Endothelial cell of umbilical vein (primary cell): Measurements from ENCODE around the gene ARHGEF28. TPM values are rescaled to one million over a fixed set of nuclear protein-coding genes. Genes with fewer than 3 reads are reported as not detected.
A peak's percentile ranks its signal among the peaks of the same experiment; 100 is the strongest.

Experiments
- BruUV-seq: library from RNA; stranded (reverse); fragments of 400-500 nt; replicated peaks from 2 replicates; lab custom pipeline; 2021; lab: Mats Ljungman, UMichigan
- CTCF ChIA-PET: fragments of 300-600, 350-600 bp; sonication (Branson Sonifier 250); formaldehyde crosslinking; loops from one replicate; lab custom pipeline; 2021; ENCODE audit warnings: antibody characterized with exemption, inconsistent platforms; lab: Charles Lee
- POLR2A ChIA-PET: fragments of 300-600, 350-600 bp; sonication (Branson Sonifier 250); formaldehyde crosslinking; loops from one replicate; lab custom pipeline; 2021; ENCODE audit warnings: antibody characterized with exemption, inconsistent platforms; lab: Charles Lee
- DNase-seq: peaks from one replicate; pipeline ENCODE4 v3.0.0-alpha.2; 2011; ENCODE audit warnings: low read depth, low spot score
- FAIRE-seq: peaks from 2 replicates; lab custom pipeline; 2011; peaks lifted over from hg19 to GRCh38; lab: Jason Lieb, UNC
- H2AFZ ChIP-seq: 2 replicates; pipeline ENCODE4 v1.6.0; 2012; ENCODE audit warnings: low read depth, low read length, control low read depth, inconsistent platforms
- H3K27ac ChIP-seq: 2 replicates; pipeline ENCODE4 v1.5.1; 2011; ENCODE audit warnings: low read depth, mild to moderate bottlenecking, control low read depth, low read length, moderate library complexity; ENCODE audit not compliant: insufficient read depth
- H3K27me3 ChIP-seq, 2 experiments: 2 replicates each; pipeline versions ENCODE4 v1.6.0 to v1.6.1; 2011; ENCODE audit warnings: low read length in 2 of 2, mixed read lengths in 1 of 2; ENCODE audit not compliant: control insufficient read depth in 2 of 2, insufficient read depth in 2 of 2
- H3K36me3 ChIP-seq, 2 experiments: 2 replicates in 1 of 2; 3 replicates in 1 of 2; pipeline ENCODE4 v1.5.1; 2011; ENCODE audit warnings: low read length in 2 of 2, mild to moderate bottlenecking in 1 of 2, moderate library complexity in 1 of 2; ENCODE audit not compliant: control insufficient read depth in 2 of 2, insufficient read depth in 2 of 2; ENCODE audit errors: extremely low read depth in 1 of 2
- H3K4me1 ChIP-seq: 3 replicates; pipeline ENCODE4 v1.5.1; 2011; ENCODE audit warnings: mild to moderate bottlenecking, low read length; ENCODE audit not compliant: control insufficient read depth, insufficient read depth; ENCODE audit errors: extremely low read depth
- H3K4me2 ChIP-seq: 2 replicates; pipeline ENCODE4 v1.6.1; 2011; ENCODE audit warnings: low read length, control low read depth, mixed read lengths; ENCODE audit not compliant: insufficient read depth
- H3K4me3 ChIP-seq, 3 experiments: fragments of 200-600 bp in 1 of 3; sonication (generic), shearing (Covaris generic) in 1 of 3; replicated peaks in 1 of 3; 2 replicates each; pipeline ENCODE4 v1.5.1; 2011 to 2016; ENCODE audit warnings: control low read depth in 3 of 3, low read length in 3 of 3, mild to moderate bottlenecking in 2 of 3, inconsistent platforms in 1 of 3, low read depth in 1 of 3, moderate library complexity in 1 of 3; ENCODE audit not compliant: insufficient read depth in 1 of 3
- H3K79me2 ChIP-seq: 2 replicates; pipeline ENCODE4 v1.6.0; 2012; ENCODE audit warnings: low read length, inconsistent platforms; ENCODE audit not compliant: control insufficient read depth, insufficient read depth
- H3K9ac ChIP-seq: replicated peaks from 2 replicates; pipeline ENCODE3; 2011; ENCODE audit warnings: low read length, control low read depth; ENCODE audit not compliant: insufficient read depth; ENCODE audit errors: extremely low read depth
- H3K9me1 ChIP-seq: replicated peaks from 3 replicates; pipeline ENCODE4 v1.6.0; 2011; ENCODE audit warnings: mild to moderate bottlenecking, low read length; ENCODE audit not compliant: control insufficient read depth, insufficient read depth; ENCODE audit errors: extremely low read depth
- H3K9me3 ChIP-seq: replicated peaks from 2 replicates; pipeline ENCODE4 v1.5.1; 2012; ENCODE audit warnings: low read length, inconsistent platforms; ENCODE audit not compliant: control insufficient read depth, insufficient read depth
- H4K20me1 ChIP-seq: replicated peaks from 2 replicates; pipeline ENCODE3; 2011; ENCODE audit warnings: mild to moderate bottlenecking, low read length; ENCODE audit not compliant: control insufficient read depth, insufficient read depth; ENCODE audit errors: extremely low read depth
- EZH2 ChIP-seq: IDR thresholded peaks from 2 replicates; pipeline ENCODE4 v1.6.1; 2012; ENCODE audit warnings: borderline replicate concordance, low read depth, mild to moderate bottlenecking, moderate library complexity, low read length, inconsistent platforms; ENCODE audit not compliant: severe bottlenecking
- FOS ChIP-seq: IDR thresholded peaks from 2 replicates; pipeline ENCODE4 v1.6.1; 2011; ENCODE audit warnings: mild to moderate bottlenecking, low read length, moderate library complexity, borderline replicate concordance; ENCODE audit not compliant: insufficient read depth
- GATA2 ChIP-seq: IDR thresholded peaks from 2 replicates; pipeline ENCODE4 v1.7.0; 2011; ENCODE audit warnings: low read depth, mild to moderate bottlenecking, moderate library complexity, mixed read lengths, low read length; ENCODE audit not compliant: insufficient read length, insufficient read depth
- JUN ChIP-seq: IDR thresholded peaks from 2 replicates; pipeline ENCODE4 v1.6.1; 2011; ENCODE audit warnings: borderline replicate concordance, low read depth; ENCODE audit not compliant: insufficient read length, insufficient read depth
- MYC ChIP-seq: IDR thresholded peaks from one replicate; pipeline ENCODE4 v1.6.1; 2011; ENCODE audit warnings: mild to moderate bottlenecking, low read depth, low read length
- POLR2A ChIP-seq: IDR thresholded peaks from 2 replicates; pipeline ENCODE4 v1.6.1; 2012; ENCODE audit warnings: low read depth, mild to moderate bottlenecking, control low read depth, low read length
- POLR2AphosphoS5 ChIP-seq: IDR thresholded peaks from 2 replicates; pipeline ENCODE4 v1.6.1; 2012; ENCODE audit warnings: low read depth, mild to moderate bottlenecking, control low read depth, low read length, moderate library complexity; ENCODE audit not compliant: insufficient read depth
- dilution Hi-C: fragments of 300-500 bp; cut with MboI; formaldehyde crosslinking; loops from one replicate; pipeline ENCODE4 v1.15.0; 2019; ENCODE audit warnings: low sequenced_read_pairs; ENCODE audit not compliant: extremely low pct_ligation_motif_present
- intact Hi-C: fragments of 100-400 bp; cut with micrococcal nuclease; formaldehyde crosslinking; loops from one replicate; pipeline ENCODE4 v1.10.0; 2022
- polyA plus RNA-seq, 4 experiments: library from polyadenylated mRNA; depleted of rRNA in 3 of 4; stranded (reverse) in 3 of 4; unstranded in 1 of 4; fragments of >200 nt; gene quantifications; 2 replicates each; pipeline versions ENCODE4 v1.2.1 to v1.2.3, GENCODE V29; 2011 to 2012; ENCODE audit warnings: missing spikeins in 1 of 4
- total RNA-seq: library from RNA; stranded (reverse); gene quantifications from 2 replicates; pipeline ENCODE4 v1.2.3, GENCODE V29; 2021
- TF ChIP-seq, protein P1 (sequence below), 2 donors: IDR thresholded peaks; 1 replicate in 1 of 2; 2 replicates in 1 of 2; pipeline ENCODE4 v1.5.1; 2011; ENCODE audit warnings: low read length in 2 of 2, mild to moderate bottlenecking in 2 of 2, moderate library complexity in 2 of 2, control low read depth in 1 of 2, inconsistent platforms in 1 of 2, low read depth in 1 of 2; ENCODE audit not compliant: insufficient read depth in 1 of 2; ENCODE audit errors: extremely low read depth in 1 of 2
- TF ChIP-seq, protein P2 (sequence below): IDR thresholded peaks from 2 replicates; pipeline ENCODE4 v1.6.1; 2011; ENCODE audit not compliant: insufficient read depth, insufficient read length

Gene ARHGEF28
- total and polyA plus RNA-seq, 2 donors (not counting 3 experiments of a cell fraction or from before 2014, with no cell fraction given), result 29.5 to 108 TPM

DNA sequence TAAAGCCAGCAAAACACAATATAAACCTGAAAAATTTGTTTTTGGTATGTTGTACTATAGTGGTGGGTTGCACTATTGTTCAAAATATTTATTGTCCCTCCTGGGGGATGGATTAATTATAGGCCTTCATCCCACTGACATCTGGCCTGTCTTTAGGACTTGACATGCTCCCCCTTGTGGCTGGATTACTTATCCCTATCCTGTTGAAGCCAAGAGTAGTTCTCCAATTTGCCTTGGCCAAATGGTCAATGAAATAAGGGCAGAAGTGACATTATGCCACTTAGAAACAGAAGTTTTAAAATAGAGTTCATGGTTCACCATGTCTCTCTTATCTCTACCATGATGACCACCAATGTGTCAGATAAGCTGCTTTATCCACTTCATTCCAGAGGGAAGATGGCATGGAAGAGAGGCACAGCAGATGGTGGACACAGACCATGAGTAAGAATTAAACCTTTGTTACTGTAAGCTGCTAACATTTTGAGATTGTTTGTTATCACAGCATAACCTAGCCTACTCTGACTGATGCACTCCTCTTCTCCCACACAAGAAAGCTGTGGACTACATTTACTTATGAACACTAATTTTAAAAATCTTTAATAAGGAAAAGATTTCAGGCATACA is 29.2 kb upstream of the ARHGEF28 start:
- no peaks in the 10 kb centered on the region for H3K27me3 ChIP-seq
- FAIRE-seq (no peak), DNase-seq (peak; percentile 39)
- intact Hi-C loops (loop anchor here (10.0 kb wide), 1 partner anchor 258 kb away; no protein-coding TSS in a partner anchor), dilution Hi-C loops (no loop called here)
- no peak overlapping the region for H3K4me3 ChIP-seq
- no peaks in the 10 kb centered on the region for H3K79me2 ChIP-seq
- H3K9me1 ChIP-seq, result no peaks in the 10 kb centered on the region
- no peak overlapping the region for H3K4me2 ChIP-seq
- POLR2A ChIA-PET, result no interaction called here
- no peaks in the 10 kb centered on the region for H4K20me1 ChIP-seq
- no peaks in the 10 kb centered on the region for H3K36me3 ChIP-seq
- no peak overlapping the region for H3K9ac ChIP-seq
- H3K4me1 ChIP-seq, result peaks cover 12% of the 10 kb centered on the region
- TF ChIP-seq FOS (no peak), GATA2 (no peak)
- TF ChIP-seq, protein P1, sequence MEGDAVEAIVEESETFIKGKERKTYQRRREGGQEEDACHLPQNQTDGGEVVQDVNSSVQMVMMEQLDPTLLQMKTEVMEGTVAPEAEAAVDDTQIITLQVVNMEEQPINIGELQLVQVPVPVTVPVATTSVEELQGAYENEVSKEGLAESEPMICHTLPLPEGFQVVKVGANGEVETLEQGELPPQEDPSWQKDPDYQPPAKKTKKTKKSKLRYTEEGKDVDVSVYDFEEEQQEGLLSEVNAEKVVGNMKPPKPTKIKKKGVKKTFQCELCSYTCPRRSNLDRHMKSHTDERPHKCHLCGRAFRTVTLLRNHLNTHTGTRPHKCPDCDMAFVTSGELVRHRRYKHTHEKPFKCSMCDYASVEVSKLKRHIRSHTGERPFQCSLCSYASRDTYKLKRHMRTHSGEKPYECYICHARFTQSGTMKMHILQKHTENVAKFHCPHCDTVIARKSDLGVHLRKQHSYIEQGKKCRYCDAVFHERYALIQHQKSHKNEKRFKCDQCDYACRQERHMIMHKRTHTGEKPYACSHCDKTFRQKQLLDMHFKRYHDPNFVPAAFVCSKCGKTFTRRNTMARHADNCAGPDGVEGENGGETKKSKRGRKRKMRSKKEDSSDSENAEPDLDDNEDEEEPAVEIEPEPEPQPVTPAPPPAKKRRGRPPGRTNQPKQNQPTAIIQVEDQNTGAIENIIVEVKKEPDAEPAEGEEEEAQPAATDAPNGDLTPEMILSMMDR (IDR thresholded peaks at IDR 0.05; ENCODE audit: extremely low read depth in 1 of 2, insufficient read depth in 1 of 2, low read depth in 1 of 2, low read length in 2 of 2), result peak; percentile 61 to 67
- CTCF ChIA-PET, result interaction anchor here (0.6 to 2.8 kb wide), 22 partner anchors 8 to 1052 kb away, joined by 3 to 12 read pairs (median 4); no protein-coding TSS in a partner anchor
- no peak overlapping the region for H3K27ac ChIP-seq
- BruUV-seq, result no TSS peak
- H2AFZ ChIP-seq, result no peak overlapping the region
- H3K9me3 ChIP-seq, result no peaks in the 10 kb centered on the region

DNA sequence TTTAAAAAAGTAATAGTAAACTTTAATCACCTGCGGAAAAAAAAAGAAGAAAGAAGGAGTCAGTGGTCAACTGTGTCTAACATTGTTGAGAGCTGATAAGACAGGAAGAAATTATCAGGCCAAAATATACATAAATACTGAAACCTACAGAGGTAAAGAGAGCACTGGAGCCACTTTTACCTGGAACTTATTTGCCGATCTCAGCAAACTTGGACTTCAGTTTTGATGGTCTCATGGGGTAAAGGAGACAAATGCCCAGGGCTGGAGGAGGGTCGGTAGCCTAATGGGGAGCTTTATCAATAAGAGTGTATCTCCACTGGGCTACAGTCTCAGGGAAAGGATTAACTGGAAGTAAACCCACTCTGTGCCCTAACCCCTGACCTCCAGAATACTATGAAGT is 26.6 kb upstream of the ARHGEF28 start:
- POLR2A ChIA-PET, result no interaction called here
- Histone ChIP-seq H3K27ac (no peak overlapping the region), H3K4me3 (no peak overlapping the region), H4K20me1 (no peaks in the 10 kb centered on the region), H3K79me2 (no peaks in the 10 kb centered on the region), H3K9me1 (no peaks in the 10 kb centered on the region), H3K9ac (no peak overlapping the region), H3K4me2 (no peak overlapping the region), H3K4me1 (peaks cover 13% of the 10 kb centered on the region), H2AFZ (no peak overlapping the region), H3K27me3 (no peaks in the 10 kb centered on the region), H3K36me3 (no peaks in the 10 kb centered on the region), H3K9me3 (no peaks in the 10 kb centered on the region)
- dilution Hi-C loops (no loop called here), intact Hi-C loops (loop anchor here (10.0 kb wide), 1 partner anchor 255 kb away; no protein-coding TSS in a partner anchor)
- TF ChIP-seq, protein P2, sequence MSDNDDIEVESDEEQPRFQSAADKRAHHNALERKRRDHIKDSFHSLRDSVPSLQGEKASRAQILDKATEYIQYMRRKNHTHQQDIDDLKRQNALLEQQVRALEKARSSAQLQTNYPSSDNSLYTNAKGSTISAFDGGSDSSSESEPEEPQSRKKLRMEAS, result no peak
- TF ChIP-seq, protein P1 (IDR thresholded peaks at IDR 0.05; ENCODE audit: extremely low read depth in 1 of 2, insufficient read depth in 1 of 2, low read depth in 1 of 2, low read length in 2 of 2), result no peak
- TF ChIP-seq MYC, result no peak
- TF ChIP-seq JUN, result no peak
- TF ChIP-seq POLR2AphosphoS5, result no peak
- TF ChIP-seq EZH2, result no peak
- no peak for TF ChIP-seq POLR2A
- no peak for TF ChIP-seq GATA2
- TF ChIP-seq FOS, result no peak
- DNase-seq, result no peak
- no TSS peak for BruUV-seq
- CTCF ChIA-PET, result no interaction called here
- no peak for FAIRE-seq
